C1 segment of cervical spinal cord (tissue), 14 donors: Measurements from ENCODE around the gene HSPG2.
"Not testable (repeated sequence)": the region's sequence is repeated elsewhere in the genome, so short reads cannot be mapped to it uniquely, and the experiment has no call there.

Source experiments
- DNase-seq, 14 donors: peaks; one replicate each; lab custom pipeline; 2025; lab: John Stamatoyannopoulos, UW

Gene HSPG2

DNA sequence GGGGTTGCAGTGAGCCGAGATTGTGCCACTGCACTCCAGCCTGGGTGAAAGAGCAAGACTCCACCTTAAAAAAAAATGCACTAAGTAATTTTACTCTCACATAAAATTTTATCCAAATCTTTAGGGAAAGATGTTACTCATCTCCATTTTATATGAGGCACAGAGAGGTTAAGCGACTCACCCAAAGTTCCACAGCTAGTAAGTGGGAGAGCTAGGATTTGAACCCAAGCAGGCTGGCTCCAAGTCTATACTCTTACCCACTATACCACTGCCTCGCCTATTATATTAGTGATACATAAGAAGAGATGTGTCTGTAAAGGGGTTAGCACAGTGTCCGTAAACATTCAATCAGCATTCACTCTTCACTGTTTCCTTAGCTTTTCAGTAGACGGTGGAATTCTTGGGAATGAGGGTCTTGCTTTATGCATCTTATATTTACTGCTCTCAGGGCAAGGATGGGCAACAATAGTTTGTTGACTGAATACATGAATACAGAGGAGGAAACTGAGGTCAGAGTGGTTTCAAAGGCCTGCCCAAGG is 109.9 kb downstream of the HSPG2 start:
- DNase-seq, result no peak

DNA sequence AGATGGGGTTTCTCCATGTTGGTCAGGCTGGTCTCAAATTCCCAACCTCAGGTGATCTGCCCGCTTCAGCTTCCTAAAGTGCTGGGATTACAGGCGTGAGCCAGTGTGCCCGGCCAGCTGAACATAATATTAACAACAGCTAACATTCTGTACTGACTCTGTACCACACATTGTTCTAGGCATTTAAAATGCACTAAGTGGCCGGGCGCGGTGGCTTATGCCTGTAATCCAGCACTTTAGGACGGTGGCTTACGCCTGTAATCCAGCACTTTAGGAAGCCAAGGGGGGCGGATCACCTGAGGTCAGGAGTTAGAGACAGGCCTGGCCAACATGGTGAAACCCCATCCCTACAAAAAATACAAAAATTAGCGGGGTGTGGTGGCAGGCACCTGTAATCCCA is 110.4 kb downstream of the HSPG2 start:
- DNase-seq, result not testable (repeated sequence)

DNA sequence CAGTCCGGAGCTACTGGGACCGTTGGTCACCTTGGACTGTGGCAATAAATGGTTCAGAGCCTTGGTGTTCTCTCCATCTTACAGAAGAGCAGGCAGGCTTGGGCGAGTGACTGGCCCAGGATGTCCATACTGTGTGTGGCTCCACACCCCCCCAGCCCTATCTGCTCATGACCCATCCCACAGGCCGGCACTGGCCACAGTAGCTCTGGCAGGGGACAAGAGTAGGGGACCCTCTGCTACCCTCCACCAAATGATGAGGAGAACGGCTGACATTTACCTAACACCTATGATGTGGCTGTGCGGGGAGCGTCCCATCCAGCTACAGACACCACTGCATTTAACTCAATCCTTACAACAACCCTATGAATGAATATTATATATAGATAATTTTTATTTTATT is 111.7 kb downstream of the HSPG2 start:
- no peak for DNase-seq

DNA sequence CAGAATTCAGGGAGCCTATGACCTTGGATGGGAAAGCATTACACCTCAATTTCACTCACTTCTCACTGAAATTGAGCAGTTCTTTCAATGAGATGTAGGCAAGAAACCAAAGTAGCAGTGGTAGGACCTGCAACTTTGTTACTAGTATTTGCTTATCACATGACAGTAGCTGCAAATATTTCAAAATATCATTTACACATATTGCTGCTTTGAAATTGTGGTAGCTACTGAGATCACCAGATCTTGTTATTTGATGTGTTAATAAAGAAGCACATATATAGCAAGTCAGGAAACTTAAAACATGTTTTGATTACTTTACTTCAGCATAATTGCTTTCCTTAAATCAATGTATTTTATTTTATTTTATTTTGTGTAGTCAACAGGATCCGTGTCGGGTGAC is 112.2 kb downstream of the HSPG2 start:
- no peak for DNase-seq

DNA sequence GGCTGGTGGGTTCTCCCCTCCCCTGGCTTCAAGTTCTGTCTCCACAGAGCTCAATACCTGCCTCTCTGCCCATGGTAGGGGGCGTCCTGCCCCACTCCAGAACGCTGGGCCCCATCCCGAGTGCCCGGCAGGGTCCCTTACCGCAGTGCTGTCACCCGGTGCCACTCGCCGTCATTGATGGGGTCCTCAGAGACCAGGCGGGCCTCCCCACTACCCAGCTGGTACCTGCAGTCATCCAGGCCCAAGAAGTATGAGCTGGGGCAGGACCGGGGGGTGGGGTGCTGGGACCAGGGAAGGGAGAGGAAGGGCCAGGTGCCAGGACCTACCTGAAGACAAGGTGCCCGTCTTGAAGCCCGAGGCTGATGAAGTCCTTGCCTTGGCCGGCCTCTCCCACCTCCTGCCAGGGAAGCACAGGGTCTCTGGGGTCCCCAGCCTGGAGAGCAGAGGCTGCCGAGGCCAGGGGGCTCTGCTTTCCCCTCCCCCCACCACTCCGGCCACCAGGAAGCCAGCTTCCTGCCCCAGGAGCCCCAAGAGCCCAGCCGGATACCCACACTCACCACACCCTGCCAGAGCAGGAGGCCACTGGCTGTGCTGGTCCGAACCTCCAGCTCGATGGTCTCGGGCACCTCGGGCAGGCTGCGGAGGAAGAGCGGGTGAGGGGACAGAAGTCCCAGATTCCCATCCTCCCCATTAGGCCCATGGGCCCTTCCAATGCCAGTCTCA is 113.0 kb downstream of the HSPG2 start:
- no peak for DNase-seq

DNA sequence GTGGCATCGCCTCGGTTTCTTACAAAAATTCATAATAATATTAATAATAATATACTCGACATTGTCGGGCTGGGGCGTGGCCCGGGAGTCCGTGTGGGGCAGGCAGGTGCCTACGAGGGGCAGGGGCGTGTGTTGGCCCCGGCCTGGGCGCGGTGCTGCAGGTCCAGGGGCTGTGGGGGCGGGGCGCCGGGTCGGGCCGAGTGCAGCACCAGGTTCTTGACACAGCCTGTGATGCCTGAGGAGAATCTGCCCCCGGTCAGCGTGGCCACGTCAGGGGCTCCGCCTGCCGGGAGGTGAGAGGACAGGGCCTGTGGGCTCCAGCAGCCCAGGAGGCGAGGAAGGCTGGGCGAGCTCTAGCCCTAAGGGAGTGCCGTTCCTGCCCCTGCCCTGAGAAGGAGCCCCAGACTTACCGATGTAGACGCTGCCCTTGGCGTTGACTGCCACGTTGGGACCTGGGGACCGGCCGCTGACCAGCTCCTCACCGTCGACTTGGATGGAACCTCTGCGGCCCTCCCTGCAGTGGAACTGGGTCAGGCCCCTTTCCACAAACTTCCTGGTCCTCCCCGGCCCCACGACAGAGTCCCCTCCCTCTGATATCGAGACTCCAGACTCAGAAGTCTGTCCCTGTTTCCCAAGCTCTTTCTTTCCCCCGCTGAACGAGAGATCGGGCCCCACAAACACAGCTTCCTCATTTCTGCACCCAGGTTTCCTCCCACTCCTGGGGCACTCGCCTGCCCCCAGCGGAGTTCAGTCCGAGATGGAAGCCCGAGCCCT is 113.7 kb downstream of the HSPG2 start:
- DNase-seq, result no peak

DNA sequence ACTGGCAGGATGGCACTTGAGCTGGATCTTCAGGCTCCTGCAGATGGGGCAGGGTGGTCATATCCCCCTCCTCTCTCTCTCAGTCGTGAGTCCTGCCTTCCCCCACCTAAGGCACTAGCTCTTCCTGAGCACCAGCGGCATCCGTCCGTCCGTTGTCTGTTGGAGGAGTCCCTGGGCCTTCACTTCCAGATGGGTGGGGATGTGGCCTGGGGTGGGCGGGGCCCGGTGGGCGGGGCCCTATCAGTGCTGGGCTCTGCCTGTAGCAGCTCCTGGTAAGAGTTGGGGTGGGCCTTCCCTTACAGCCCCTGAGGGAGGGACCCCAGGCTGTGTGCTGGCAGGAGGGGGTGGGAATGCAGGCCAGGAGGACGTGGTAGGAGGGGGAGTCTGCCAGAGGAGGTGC is 114.8 kb downstream of the HSPG2 start:
- DNase-seq, result no peak

DNA sequence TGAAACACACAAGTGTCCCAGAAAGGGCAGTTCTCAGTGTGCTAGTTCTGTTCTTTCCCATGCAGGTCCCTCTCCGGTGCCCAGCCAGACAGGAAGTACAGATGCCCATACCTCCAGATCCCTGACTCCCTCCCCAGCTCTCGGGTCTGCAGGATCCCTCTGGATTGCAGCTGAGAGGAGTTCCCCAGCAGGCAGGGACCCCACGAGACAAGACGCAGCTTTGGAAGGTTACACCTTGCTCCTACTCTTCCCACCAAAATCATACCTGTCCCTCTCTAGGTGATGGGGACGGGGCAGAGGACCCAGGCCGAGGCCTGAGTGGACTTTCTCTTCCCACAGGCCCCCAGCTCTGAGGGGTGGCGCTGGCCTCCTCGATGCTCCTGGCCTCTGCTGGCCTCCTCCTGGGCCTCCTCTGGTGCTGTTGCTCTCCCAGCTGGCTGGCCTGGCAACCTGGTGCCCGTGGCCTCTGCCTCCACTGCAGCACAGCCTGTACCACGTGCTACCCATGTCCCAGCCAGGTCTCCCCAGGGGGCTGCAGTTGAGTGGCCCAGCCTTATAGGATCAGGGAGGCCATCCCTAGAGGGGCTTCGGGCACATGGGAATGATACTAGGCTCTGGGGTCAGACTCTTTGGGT is 115.6 kb downstream of the HSPG2 start:
- DNase-seq, result no peak

DNA sequence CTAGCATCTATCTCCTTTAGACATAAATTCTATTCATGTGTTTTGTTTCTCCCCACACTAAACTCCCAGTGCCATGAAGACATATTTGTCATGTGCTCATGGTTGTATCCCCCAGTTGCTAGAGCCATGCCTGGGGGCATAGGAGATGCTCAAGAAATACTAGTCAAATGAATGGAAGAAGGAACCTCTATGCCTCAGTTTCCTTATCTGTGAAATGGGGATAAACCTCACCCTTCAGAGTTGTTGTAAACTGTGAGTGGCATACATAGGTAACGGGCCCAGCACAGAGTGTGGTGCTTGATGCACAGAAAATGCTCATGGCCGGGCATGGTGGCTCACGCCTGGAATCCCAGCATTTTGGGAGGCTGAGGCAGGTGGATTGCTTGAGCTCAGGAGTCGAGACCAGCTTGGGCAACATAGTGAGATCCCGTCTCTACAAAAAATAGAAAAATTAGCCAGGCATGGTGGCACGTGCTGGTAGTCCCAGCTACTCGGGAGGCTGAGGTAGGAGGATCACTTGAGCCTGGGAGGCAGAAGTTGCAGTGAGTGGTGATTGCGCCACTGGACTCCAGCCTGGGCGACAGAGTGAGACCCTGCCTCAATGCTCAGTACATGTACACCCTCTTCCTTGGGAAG is 116.4 kb downstream of the HSPG2 start:
- no peak for DNase-seq

DNA sequence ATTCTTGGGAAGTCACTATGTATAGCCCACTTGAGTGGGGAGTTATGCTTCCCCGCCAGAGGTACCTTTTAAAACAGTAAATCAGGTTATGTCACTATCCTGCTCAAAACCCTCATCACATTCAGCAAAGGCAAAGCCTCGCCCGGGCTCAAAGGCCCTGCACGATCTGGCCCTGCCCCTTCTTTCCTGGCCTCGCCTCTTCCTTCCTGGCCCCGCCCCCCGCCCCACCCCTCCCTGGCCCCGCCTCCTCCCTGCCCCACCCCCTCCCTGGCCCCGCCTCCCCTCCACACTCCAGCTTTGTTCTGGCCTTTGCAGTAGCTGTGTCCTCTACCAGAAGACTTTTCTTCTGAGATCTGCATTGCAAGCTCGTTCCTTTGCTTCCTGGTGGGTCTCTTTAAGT is 118.5 kb downstream of the HSPG2 start:
- DNase-seq, result no peak

DNA sequence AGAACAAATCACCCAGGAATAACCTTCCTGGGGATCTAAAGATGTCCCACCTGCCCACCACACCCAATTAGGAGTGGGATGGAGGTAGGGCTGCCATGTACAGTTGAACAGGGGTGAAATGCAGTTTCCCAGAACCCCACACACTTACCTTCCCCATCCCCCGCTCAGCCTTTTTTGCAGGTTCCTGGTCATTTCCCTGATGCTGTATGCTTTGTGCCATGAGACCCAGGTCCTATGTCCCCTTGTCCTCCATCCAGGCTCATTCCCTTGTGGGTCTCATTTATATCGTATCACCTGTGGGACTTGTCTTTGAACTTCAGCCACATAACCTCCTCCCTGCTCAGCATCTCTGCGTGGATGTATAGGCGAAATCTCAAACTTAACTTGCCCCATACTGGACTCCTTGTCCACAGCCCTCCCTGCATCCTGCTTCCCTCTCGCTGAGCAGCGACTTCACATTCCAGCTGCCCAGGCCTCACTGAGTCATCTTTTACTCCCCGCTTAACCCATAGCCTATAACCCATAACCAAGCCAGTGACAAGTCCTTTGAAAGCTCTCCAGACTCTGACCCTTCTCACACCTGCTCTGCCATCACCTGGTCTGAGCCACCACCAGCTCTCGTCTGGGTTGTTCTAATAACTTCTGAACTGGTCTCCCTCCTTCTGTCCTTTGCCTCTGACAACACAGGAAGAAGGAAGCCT is 120.4 kb downstream of the HSPG2 start:
- DNase-seq, result no peak

DNA sequence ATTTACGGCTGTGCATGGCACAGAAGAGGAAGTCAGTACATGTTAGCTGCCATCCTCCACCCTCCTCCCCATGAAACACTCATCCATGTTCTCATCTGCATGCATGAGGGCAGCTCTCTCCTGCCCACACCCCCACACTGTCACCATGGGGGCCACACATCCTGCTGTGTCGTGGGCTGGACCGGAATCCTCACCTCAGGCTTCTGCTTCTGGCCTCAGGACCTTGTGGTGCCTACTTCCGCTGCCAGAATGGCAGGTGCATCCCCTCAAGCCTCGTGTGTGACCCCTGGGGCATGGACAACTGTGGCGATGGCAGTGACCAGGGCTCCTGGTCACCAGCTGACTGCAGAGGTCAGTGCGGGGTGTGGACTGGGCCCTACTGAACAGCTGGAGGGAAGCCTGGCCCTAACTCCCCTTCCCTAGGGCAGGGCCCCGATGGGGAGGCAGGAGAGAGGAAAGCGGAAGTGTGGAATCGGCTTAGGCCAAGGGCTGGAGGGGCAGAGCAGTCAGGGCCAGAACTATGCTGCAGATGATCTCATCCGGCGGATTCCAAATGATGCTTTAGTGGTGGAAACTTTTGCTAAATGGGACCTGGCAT is 121.3 kb downstream of the HSPG2 start:
- DNase-seq, result no peak

DNA sequence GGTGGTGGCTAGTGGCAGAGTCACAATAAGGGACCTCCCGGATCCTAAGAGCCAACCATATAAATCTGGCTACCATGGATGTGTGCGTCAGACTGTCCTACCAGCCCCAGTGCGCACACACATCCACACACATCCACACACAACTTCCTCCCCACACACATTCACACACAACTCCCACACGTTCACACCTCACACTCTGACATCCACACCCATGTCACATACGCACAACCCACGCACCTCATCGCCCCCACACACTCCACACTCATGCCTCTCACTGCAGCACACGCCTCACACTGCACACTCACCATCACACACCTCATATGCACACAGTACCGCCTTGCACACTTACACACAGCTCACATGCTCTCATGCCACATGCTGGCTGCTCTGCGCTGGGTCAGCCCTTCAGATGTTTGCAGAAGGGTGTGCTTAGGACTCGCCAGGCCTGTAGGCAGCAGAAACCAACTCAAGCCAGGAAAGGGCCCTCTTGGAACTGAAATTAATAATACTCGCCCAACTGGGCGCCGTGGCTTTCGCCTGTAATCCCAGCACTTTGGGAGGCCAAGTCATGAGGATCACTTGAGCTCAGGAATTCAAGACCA is 122.0 kb downstream of the HSPG2 start:
- DNase-seq, result no peak

DNA sequence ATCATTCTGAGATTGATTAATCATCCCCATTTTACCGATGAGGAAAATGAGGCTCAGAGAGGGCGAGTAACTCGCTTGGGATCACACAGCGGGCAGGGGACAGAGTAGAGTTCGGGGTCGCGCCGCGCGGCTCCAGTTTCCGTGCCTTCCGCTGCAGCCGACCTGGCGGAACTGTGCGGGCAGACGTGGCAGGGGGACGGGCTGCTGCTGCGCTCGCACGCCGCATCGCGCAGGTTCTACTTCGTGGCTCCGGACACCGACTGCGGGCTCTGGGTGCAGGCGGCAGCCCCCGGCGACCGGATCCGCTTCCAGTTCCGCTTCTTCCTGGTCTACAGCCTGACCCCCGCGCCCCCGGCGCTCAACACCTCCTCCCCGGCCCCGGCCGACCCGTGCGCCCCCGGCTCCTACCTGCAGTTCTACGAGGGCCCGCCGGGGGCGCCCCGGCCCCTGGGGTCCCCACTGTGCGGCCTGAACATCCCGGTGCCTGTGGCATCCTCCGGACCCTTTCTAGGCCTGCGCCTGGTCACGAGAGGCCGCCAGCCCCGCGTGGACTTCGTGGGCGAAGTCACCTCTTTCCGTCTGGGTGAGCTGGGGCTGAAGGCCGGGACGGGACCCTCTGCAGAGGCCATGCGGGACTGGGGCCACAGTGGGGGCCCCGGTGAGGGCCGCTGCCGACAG is 122.7 kb downstream of the HSPG2 start:
- no peak for DNase-seq

DNA sequence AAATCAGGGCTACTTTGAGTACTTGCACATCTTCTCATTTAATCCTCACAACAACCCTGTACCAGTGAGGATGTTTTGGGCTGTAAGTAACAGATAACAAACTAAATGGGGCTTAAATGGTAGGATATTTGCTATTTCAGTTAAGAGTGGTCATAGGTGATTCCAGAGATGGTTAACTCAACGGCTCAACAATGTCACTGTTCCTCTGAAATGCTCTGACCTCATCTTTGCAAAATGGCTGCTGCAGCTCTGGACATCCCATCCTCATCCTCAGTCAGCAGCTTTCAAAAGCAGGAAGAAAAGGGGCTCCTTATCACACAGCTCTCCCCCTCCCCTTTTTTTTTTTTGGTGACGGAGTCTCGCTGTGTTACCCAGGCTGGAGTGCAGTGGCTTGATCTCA is 123.6 kb downstream of the HSPG2 start:
- DNase-seq, result no peak

DNA sequence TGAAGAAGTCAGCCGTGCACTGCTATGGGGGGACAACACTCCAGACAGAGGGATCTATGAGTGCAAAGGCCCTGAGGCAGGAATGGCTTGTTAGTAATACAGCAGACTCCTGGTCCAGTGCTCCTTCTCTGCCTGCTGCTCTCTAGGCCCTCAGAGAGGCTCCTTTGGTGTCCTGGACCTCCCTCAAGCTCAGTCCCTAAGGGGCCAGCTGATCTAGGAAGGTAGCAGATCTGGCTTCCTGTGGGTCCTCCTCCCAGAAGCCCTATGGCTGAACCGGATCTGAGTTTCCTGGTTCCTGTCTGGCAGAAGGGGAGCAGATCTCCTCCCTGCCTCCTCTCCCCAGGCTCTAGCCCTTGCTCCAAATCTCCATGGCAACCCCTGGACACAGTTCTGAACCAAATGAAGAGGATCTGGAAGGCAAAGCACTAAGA is 125.2 kb downstream of the HSPG2 start, which contains the start of gene LDLRAD2:
TSS of gene LDLRAD2 (plus strand) at position 391 of the 431 bp plus-strand sequence. CDS start 187 bp downstream, outside the sequence.
- no peak for DNase-seq

DNA sequence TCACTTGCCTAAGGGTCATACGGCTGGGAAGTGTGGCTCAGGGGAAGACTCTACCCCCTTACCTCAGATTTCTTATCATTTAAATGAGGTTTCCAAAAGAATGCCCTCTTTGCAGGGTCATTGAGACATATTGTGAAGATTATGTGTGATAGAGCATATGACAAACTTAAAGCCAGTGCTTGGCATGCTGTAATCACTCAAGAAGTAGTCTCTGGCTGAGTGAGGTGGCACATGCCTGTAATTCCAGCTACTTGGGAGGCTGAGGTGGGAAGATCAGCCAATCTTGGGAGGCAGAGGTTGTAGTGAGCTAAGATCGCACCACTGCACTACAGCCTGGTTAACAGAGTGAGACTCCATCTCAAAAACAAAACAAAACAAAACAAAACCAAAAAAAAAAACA is 132.6 kb downstream of the HSPG2 start:
- DNase-seq, result no peak

DNA sequence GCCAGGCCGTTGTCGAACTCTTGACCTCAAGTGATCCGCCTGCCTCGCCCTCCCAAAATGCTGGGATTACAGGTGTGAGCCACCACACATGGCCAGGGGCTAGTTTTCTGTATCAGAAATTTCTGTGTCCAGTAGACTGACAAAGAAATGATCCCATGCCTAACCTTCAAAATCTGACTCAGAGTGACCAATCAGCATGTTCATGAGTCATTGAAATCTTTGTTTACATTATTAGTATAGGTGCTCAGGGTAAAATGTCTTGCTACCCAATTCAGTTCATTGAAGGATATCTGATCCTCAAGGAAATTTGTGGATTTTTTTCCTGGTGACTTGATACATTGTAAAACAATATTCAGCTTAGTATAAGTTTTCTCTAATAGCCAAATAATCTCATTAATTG is 136.0 kb downstream of the HSPG2 start:
- DNase-seq, result no peak

DNA sequence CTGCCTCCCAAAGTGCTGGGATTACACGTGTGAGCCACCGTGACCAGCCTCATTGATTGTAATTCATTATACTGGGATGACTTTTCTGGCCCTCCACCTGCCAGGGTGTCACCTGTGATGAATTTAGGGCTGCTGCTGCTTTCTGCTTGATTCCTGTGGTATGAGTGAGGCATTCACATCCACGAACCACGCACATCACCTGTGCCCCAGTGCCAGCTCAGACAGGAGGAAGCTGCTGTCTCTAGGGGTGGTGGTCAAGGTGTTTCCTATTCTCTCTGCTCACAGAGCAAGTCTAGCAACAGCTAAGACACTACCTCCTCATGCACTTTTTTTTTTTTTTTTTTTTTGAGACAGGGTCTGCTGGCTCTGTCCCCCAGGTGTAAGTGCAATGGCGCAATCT is 137.4 kb downstream of the HSPG2 start:
- no peak for DNase-seq

DNA sequence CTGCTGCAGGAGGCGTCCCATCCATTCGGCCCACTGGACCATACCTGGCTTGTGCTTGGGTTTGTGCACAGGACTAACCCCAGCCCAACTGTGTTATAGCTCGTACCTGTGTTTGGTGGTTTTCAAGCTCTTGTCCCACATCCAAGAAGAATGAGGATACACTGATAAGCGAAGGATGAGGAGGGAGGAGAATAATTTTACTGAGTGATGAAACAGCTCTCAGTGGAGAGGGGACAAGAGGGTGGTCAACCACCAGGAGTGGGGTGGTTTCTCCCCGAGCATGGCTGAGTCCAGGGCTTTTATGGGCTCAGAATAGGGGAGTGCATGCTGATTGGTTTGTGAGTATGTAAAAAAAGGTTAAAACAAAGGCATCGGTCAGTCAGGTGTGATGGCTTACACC is 142.0 kb downstream of the HSPG2 start:
- DNase-seq, result no peak
